IMR-90 (cell line): ENCODE measurements around the gene AQP9. TPM values are rescaled to one million over a fixed set of nuclear protein-coding genes. Genes with fewer than 3 reads are reported as not detected.

ENCODE experiments used
- ATAC-seq: fragments of 200-7000 bp; cut with Tn5 transposase; 2 replicates; pipeline ENCODE4 v1.9.1; 2020; ENCODE audit warnings: low read depth, mild to moderate bottlenecking, moderate library complexity
- BruUV-seq: library from RNA; stranded (reverse); fragments of 400-500 nt; replicated peaks from 2 replicates; lab custom pipeline; 2021; lab: Mats Ljungman, UMichigan
- CTCF ChIA-PET: fragments of 300-600 bp; formaldehyde crosslinking; extraction: SDS; loops from one replicate; lab custom pipeline; 2021; ENCODE audit warnings: antibody characterized with exemption; lab: Yijun Ruan, JAX
- POLR2A ChIA-PET: fragments of 300-600 bp; sonication (Branson Sonifier 250); formaldehyde crosslinking; loops from one replicate; lab custom pipeline; 2022; ENCODE audit warnings: antibody characterized with exemption; ENCODE audit not compliant: unreplicated experiment; lab: Charles Lee
- DNase-seq: peaks from one replicate; pipeline ENCODE4 v3.0.0; 2013
- H2AFZ ChIP-seq: replicated peaks from 2 replicates; pipeline ENCODE3; 2013; ENCODE audit warnings: low read length, mild to moderate bottlenecking; ENCODE audit not compliant: poor library complexity
- H2AK5ac ChIP-seq: 2 replicates; pipeline ENCODE4 v1.6.1; 2013; ENCODE audit warnings: low read depth, low read length, inconsistent platforms
- H2AK9ac ChIP-seq: replicated peaks from 2 replicates; pipeline ENCODE3; 2013; ENCODE audit warnings: mild to moderate bottlenecking, low read depth, low read length, moderate library complexity; ENCODE audit not compliant: poor library complexity
- H2BK120ac ChIP-seq: 2 replicates; pipeline ENCODE4 v1.6.1; 2013; ENCODE audit warnings: low read depth, low read length, inconsistent platforms
- H2BK15ac ChIP-seq: 3 replicates; pipeline ENCODE4 v1.6.1; 2013; ENCODE audit warnings: low read depth, low read length, inconsistent platforms
- H2BK20ac ChIP-seq: 2 replicates; pipeline ENCODE4 v1.6.1; 2013; ENCODE audit warnings: low read depth, mild to moderate bottlenecking, inconsistent platforms, low read length, moderate library complexity
- H2BK5ac ChIP-seq: 2 replicates; pipeline ENCODE4 v1.6.1; 2013; ENCODE audit warnings: mild to moderate bottlenecking, low read depth, low read length, inconsistent platforms; ENCODE audit not compliant: poor library complexity, severe bottlenecking
- H3K14ac ChIP-seq: replicated peaks from 2 replicates; pipeline ENCODE4 v1.6.1; 2013; ENCODE audit warnings: low read depth, low read length, inconsistent platforms
- H3K18ac ChIP-seq: 2 replicates; pipeline ENCODE4 v1.6.1; 2013; ENCODE audit warnings: low read depth, low read length, control low read depth
- H3K23ac ChIP-seq: 2 replicates; pipeline ENCODE4 v1.6.1; 2013; ENCODE audit warnings: low read depth, low read length, inconsistent platforms
- H3K27ac ChIP-seq: 2 replicates; pipeline ENCODE4 v1.5.1; 2013; ENCODE audit warnings: mild to moderate bottlenecking, control low read depth, low read length; ENCODE audit not compliant: insufficient read depth
- H3K27me3 ChIP-seq: 2 replicates; pipeline ENCODE4 v1.6.1; 2013; ENCODE audit warnings: low read length; ENCODE audit not compliant: control insufficient read depth, insufficient read depth
- H3K36me3 ChIP-seq: 2 replicates; pipeline ENCODE4 v1.6.1; 2013; ENCODE audit warnings: low read length, mixed read lengths; ENCODE audit not compliant: control insufficient read depth, insufficient read depth
- H3K4ac ChIP-seq: 2 replicates; pipeline ENCODE4 v1.6.1; 2013; ENCODE audit warnings: low read depth, low read length, inconsistent platforms
- H3K4me1 ChIP-seq: 2 replicates; pipeline ENCODE4 v1.6.1; 2013; ENCODE audit warnings: low read length, mixed read lengths; ENCODE audit not compliant: control insufficient read depth, insufficient read depth
- H3K4me2 ChIP-seq: 2 replicates; pipeline ENCODE4 v1.6.1; 2013; ENCODE audit warnings: low read depth, mild to moderate bottlenecking, control low read depth, low read length, moderate library complexity
- H3K4me3 ChIP-seq: 2 replicates; pipeline ENCODE4 v1.5.1; 2013; ENCODE audit warnings: low read depth, mild to moderate bottlenecking, control low read depth, low read length, moderate library complexity; ENCODE audit not compliant: insufficient read depth
- H3K56ac ChIP-seq: 2 replicates; pipeline ENCODE4 v1.6.1; 2013; ENCODE audit warnings: low read length, inconsistent platforms; ENCODE audit not compliant: insufficient read depth; ENCODE audit errors: extremely low read depth
- H3K79me1 ChIP-seq, 2 experiments: 2 replicates each; pipeline ENCODE4 v1.6.1; 2013; ENCODE audit warnings: low read length in 2 of 2, inconsistent platforms in 1 of 2, low read depth in 1 of 2
- H3K9ac ChIP-seq: 2 replicates; pipeline ENCODE4 v1.6.1; 2013; ENCODE audit warnings: low read depth, low read length, control low read depth
- H3K9me1 ChIP-seq: 2 replicates; pipeline ENCODE4 v1.6.1; 2013; ENCODE audit warnings: low read length, inconsistent platforms; ENCODE audit not compliant: insufficient read depth
- H3K9me3 ChIP-seq: 2 replicates; pipeline ENCODE4 v1.6.1; 2013; ENCODE audit warnings: low read length; ENCODE audit not compliant: control insufficient read depth, insufficient read depth
- H4K20me1 ChIP-seq: 2 replicates; pipeline ENCODE4 v1.6.1; 2013; ENCODE audit warnings: low read length, inconsistent platforms; ENCODE audit not compliant: insufficient read depth
- H4K5ac ChIP-seq: 2 replicates; pipeline ENCODE4 v1.6.1; 2013; ENCODE audit warnings: mild to moderate bottlenecking, low read depth, low read length, control low read depth
- H4K8ac ChIP-seq, 2 experiments: 2 replicates each; pipeline ENCODE4 v1.6.1; 2013; ENCODE audit warnings: low read depth in 2 of 2, low read length in 2 of 2, control low read depth in 1 of 2, inconsistent platforms in 1 of 2
- H4K91ac ChIP-seq: 2 replicates; pipeline ENCODE4 v1.6.1; 2013; ENCODE audit warnings: low read depth, low read length, inconsistent platforms; ENCODE audit not compliant: insufficient read depth
- CEBPB ChIP-seq: IDR thresholded peaks from 2 replicates; pipeline ENCODE4 v1.6.1; 2012; ENCODE audit warnings: low read depth, low read length, improper control_type of control experiment
- CTCF ChIP-seq: conservative IDR thresholded peaks from 2 replicates; pipeline ENCODE4 v1.5.1; 2012; ENCODE audit warnings: mild to moderate bottlenecking, low read depth, low read length, improper control_type of control experiment
- POLR2A ChIP-seq: IDR thresholded peaks from 2 replicates; pipeline ENCODE4 v1.6.1; 2012; ENCODE audit warnings: mild to moderate bottlenecking, low read depth, low read length
- RAD21 ChIP-seq: IDR thresholded peaks from 2 replicates; pipeline ENCODE4 v1.6.1; 2012; ENCODE audit warnings: low read length, improper control_type of control experiment
- SMC3 ChIP-seq: fragments of 150-350 bp; IDR thresholded peaks from 2 replicates; pipeline ENCODE4 v1.6.1; 2016; ENCODE audit warnings: low read depth, mild to moderate bottlenecking, antibody characterized with exemption, low read length, moderate library complexity
- WGBS, 2 experiments: methylation state at CpG; one replicate each; pipeline versions ENCODE4 v1.1.5 to v1.1.7; 2013; ENCODE audit warnings: missing lambda C conversion rate in 2 of 2; ENCODE audit not compliant: insufficient read length in 1 of 2; ENCODE audit errors: extremely low coverage in 2 of 2; 5-methylcytosine and 5-hydroxymethylcytosine counted together
- dilution Hi-C: fragments of 300-500 bp; cut with HindIII; formaldehyde crosslinking; loops from one replicate; pipeline ENCODE4 v1.14.3; 2018; ENCODE audit warnings: low sequenced_read_pairs; ENCODE audit not compliant: unreplicated experiment
- in situ Hi-C: fragments of 300-500 bp; cut with MboI; formaldehyde crosslinking; loops from 3 replicates; pipeline ENCODE4 v1.14.3; 2019; ENCODE audit warnings: low sequenced_read_pairs, inconsistent platforms, mixed read lengths
- intact Hi-C: fragments of 100-400 bp; cut with micrococcal nuclease; formaldehyde crosslinking; loops from 2 replicates; pipeline ENCODE4 v1.10.0; 2022
- polyA plus RNA-seq, 3 experiments: library from polyadenylated mRNA; depleted of rRNA; stranded (reverse); fragments of >200 nt; gene quantifications; 2 replicates each; pipeline ENCODE4 v1.2.3, GENCODE V29; 2012; ENCODE audit warnings: low replicate concordance in 1 of 3
- total RNA-seq: library from RNA; depleted of rRNA; stranded (reverse); fragments of >200 nt; gene quantifications from 2 replicates; pipeline ENCODE4 v1.2.3, GENCODE V29; 2012

AQP9 gene
- total and polyA plus RNA-seq, 2 of the 4 experiments (the other 2 are of a cell fraction): not detected

DNA sequence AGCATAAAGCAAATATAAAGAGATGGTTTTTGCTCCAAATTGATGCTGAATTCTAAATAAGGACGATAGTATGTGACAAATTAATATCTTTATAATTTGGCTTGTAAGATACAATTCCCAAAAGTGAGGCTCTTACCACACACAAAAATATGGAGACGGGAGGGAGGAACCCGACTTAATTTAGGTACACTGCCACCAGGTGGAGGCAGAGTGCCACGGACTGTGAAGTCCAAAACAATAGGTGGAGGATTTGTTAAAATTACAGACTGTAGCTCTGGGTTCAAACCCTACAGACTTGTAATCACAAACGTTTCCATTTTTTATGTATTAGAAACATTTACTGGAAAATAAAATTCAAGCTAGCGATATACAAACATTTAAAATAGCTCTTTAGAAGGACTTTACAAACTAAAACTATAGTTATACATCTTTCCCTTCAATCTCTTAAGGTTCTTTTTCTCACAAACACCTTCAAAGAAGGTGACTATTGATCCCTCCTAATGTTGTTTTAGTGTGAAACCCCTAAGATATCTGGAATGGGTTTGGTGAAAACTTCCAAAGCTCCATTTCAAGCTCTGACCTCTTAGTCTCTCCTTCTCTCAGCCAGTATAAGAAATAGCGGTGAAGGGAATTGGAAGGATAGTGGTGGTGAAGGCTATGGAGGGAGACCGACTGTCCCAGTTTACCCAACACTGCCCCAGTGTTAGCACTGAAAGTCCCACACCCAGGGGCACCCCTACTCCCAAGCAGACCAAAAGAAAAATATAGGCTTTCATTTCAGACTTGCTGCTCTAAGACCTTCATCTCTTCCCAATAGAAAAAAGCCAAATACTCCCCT, 89.7 kb downstream of the AQP9 start:
- Histone ChIP-seq H3K9me1 (0 out of 2 replicates have a peak, but pooled peaks cover 2% of the 10 kb centered on the region), H2BK15ac (peak overlapping the region; percentile 72; the same call in 2 of the 3 replicates), H3K36me3 (no peaks in the 10 kb centered on the region), H3K4ac (peak overlapping the region; percentile 74; the same call in 1 of the 2 replicates), H3K79me1 (peaks cover 0 to 5% of the 10 kb centered on the region in 2 experiments; a peak in 1 of 4 replicates), H4K91ac (peak overlapping the region; percentile 64), H2AFZ (peak overlapping the region; percentile 33), H3K4me2 (no peak overlapping the region), H3K18ac (peak overlapping the region; percentile 39; the same call in 1 of the 2 replicates), H3K4me1 (peaks cover 14% of the 10 kb centered on the region), H2AK5ac (peak overlapping the region; percentile 56), H4K20me1 (no peaks in the 10 kb centered on the region), H3K27me3 (no peaks in the 10 kb centered on the region), H3K27ac (no peak overlapping the region), H3K9ac (no peak overlapping the region), H3K9me3 (no peaks in the 10 kb centered on the region), H3K14ac (peak overlapping the region; percentile 65), H2AK9ac (peak overlapping the region; percentile 22), H2BK20ac (peak overlapping the region; percentile 93), H2BK120ac (peak overlapping the region; percentile 83; the same call in 1 of the 2 replicates), H3K4me3 (no peak overlapping the region), H3K23ac (peak overlapping the region; percentile 61; the same call in 1 of the 2 replicates), H2BK5ac (peak overlapping the region; percentile 67), H4K5ac (no peak overlapping the region), H4K8ac (peak overlapping the region in 1 of 2 experiments; percentile 70; a peak in 1 of 4 replicates), H3K56ac (peak overlapping the region; percentile 19; the same call in 1 of the 2 replicates)
- ChIA-PET POLR2A (no interaction called here), CTCF (interaction anchor here (0.7 to 1.3 kb wide), 12 partner anchors 14 to 543 kb away, joined by 3 to 8 read pairs (median 4); partner anchors contain the start of gene MINDY2)
- dilution Hi-C loops (no loop called here), in situ Hi-C loops (loop anchor here (25.0 kb wide), 1 partner anchor 534 kb away; the partner anchor contains the start of gene MINDY2), intact Hi-C loops (loop anchor here (1.0 to 10.0 kb wide), 7 partner anchors 104 to 1265 kb away; partner anchors contain the start of genes ADAM10, MINDY2 and SLTM)
- ATAC-seq (peak; percentile 76), DNase-seq (peak; percentile 84)
- peak; percentile 95 for TF ChIP-seq SMC3
- TF ChIP-seq POLR2A: 0 out of 2 replicates have a peak, but pooled peaks have one; percentile 41
- TF ChIP-seq CEBPB: no peak
- TF ChIP-seq RAD21: peak; percentile 99
- peak; percentile 95 for TF ChIP-seq CTCF
- WGBS, 2 experiments: no CpG with 5 or more reads among the region's 8 CpGs
- no TSS peak for BruUV-seq
